Nephron (organoid): ENCODE results near the gene HDDC3.

ENCODE experiments used
- H3K27ac Mint-ChIP-seq, 3 experiments: 2 replicates each; pipeline ENCODE4 v1.8.0; 2020; ENCODE audit warnings: mixed read lengths in 3 of 3, mild to moderate bottlenecking in 2 of 3, moderate library complexity in 1 of 3
- H3K27me3 Mint-ChIP-seq: 2 replicates; pipeline ENCODE4 v1.8.0; 2021; ENCODE audit warnings: low read depth, mild to moderate bottlenecking, moderate library complexity, mixed read lengths
- H3K36me3 Mint-ChIP-seq: 2 replicates; pipeline ENCODE4 v1.8.0; 2020; ENCODE audit warnings: low read depth, mixed read lengths
- H3K4me1 Mint-ChIP-seq: 2 replicates; pipeline ENCODE4 v1.8.0; 2020; ENCODE audit warnings: mixed read lengths
- H3K4me3 Mint-ChIP-seq, 3 experiments: 2 replicates each; pipeline ENCODE4 v1.8.0; 2020; ENCODE audit warnings: mild to moderate bottlenecking in 3 of 3, mixed read lengths in 3 of 3, moderate library complexity in 2 of 3
- H3K9me3 Mint-ChIP-seq: 2 replicates; pipeline ENCODE4 v1.8.0; 2020; ENCODE audit warnings: mixed read lengths
- TF ChIP-seq, protein P1 (sequence below), 3 experiments: fragments of 200-600 bp; sonication (generic); IDR thresholded peaks; one replicate each; pipeline ENCODE4 v1.5.0; 2021; ENCODE audit warnings: antibody characterized with exemption in 3 of 3; ENCODE audit not compliant: unreplicated experiment in 3 of 3

HDDC3 gene

DNA sequence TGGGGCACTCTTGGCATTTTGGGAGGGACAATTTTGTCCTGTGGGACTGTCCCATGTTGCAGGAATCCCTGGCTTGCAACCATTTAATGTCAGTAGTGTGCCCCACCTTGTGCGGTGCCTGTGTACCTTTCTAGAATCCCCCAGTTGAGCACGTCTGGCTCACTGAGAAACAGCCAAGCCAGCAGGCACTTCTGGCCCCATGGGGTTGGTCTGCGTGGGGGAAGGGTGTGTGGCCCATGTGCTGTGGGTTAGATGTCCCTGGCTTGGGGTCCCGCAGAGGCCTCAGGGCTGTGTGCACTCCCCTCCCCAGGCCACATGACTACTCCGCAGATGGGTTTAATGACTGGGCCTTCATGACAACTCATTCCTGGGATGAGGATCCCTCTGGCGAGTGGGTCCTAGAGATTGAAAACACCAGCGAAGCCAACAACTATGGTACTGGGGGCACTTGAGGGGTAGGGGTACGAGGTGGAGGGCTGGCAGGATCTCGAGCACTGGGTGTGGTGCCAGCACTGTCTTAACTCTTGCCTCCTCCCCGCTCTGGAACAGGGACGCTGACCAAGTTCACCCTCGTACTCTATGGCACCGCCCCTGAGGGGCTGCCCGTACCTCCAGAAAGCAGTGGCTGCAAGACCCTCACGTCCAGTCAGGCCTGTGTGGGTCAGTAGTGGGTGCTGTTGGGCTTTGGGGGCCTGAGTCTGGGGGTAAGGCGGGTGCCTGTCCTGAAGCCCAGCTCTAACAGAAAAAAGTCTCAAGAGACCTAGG is 51.8 kb downstream of the HDDC3 start:
- Mint-ChIP-seq H3K4me3 (no peak overlapping the region), H3K27ac (no peak overlapping the region), H3K4me1 (peaks cover 1% of the 10 kb centered on the region), H3K27me3 (no peaks in the 10 kb centered on the region), H3K36me3 (peaks cover 27% of the 10 kb centered on the region), H3K9me3 (no peaks in the 10 kb centered on the region)
- TF ChIP-seq, protein P1, sequence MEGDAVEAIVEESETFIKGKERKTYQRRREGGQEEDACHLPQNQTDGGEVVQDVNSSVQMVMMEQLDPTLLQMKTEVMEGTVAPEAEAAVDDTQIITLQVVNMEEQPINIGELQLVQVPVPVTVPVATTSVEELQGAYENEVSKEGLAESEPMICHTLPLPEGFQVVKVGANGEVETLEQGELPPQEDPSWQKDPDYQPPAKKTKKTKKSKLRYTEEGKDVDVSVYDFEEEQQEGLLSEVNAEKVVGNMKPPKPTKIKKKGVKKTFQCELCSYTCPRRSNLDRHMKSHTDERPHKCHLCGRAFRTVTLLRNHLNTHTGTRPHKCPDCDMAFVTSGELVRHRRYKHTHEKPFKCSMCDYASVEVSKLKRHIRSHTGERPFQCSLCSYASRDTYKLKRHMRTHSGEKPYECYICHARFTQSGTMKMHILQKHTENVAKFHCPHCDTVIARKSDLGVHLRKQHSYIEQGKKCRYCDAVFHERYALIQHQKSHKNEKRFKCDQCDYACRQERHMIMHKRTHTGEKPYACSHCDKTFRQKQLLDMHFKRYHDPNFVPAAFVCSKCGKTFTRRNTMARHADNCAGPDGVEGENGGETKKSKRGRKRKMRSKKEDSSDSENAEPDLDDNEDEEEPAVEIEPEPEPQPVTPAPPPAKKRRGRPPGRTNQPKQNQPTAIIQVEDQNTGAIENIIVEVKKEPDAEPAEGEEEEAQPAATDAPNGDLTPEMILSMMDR (IDR thresholded peaks at IDR 0.05; ENCODE audit: unreplicated experiment in 3 of 3): no peak
